ENCODE measurements around the gene DIP2C.

GRCh38 chr10:661597-662222 is 27.8 kb downstream of the DIP2C start:
- TF ChIP-seq TAF1 (IDR thresholded peaks at IDR 0.05; ENCODE audit: borderline replicate concordance, low read depth, low read length) (no peak), POLR2A (IDR thresholded peaks at IDR 0.05; ENCODE audit: low read depth, low read length) (no peak), POLR2AphosphoS5 (IDR thresholded peaks at IDR 0.05; ENCODE audit: low read depth, low read length) (no peak)

Measured in GM12892 (cell line).